MM.1S (cell line): ENCODE measurements around the gene ARPP21.

ENCODE experiments used
- DNase-seq: peaks from one replicate; pipeline ENCODE4 v3.0.0-alpha.2; 2015
- H2AFZ ChIP-seq: fragments of 300-600 bp; sonication (generic); 2 replicates; pipeline ENCODE4 v1.6.0; 2016; ENCODE audit warnings: antibody characterized with exemption, low read length
- H3F3A ChIP-seq: fragments of 300-600 bp; sonication (generic); 2 replicates; pipeline ENCODE4 v1.6.1; 2016; ENCODE audit warnings: mild to moderate bottlenecking, antibody characterized with exemption, low read length, moderate library complexity, mixed read lengths; ENCODE audit not compliant: insufficient read depth
- H3K27ac ChIP-seq: fragments of 300-600 bp; sonication (generic); 2 replicates; pipeline ENCODE4 v1.5.1; 2016; ENCODE audit warnings: mild to moderate bottlenecking, low read length
- H3K27me3 ChIP-seq: fragments of 300-600 bp; sonication (generic); replicated peaks from 2 replicates; pipeline ENCODE4 v1.6.0; 2016; ENCODE audit warnings: low read length; ENCODE audit not compliant: insufficient read depth
- H3K36me3 ChIP-seq: fragments of 300-600 bp; sonication (generic); replicated peaks from 2 replicates; pipeline ENCODE4 v1.6.1; 2016; ENCODE audit warnings: mild to moderate bottlenecking, low read length, mixed read lengths; ENCODE audit not compliant: insufficient read depth
- H3K4me1 ChIP-seq: fragments of 300-600 bp; sonication (generic); 2 replicates; pipeline ENCODE4 v1.6.1; 2016; ENCODE audit warnings: low read length, mixed read lengths
- H3K4me2 ChIP-seq: fragments of 300-600 bp; sonication (generic); 2 replicates; pipeline ENCODE4 v1.6.0; 2016; ENCODE audit warnings: low read depth, low read length
- H3K4me3 ChIP-seq: fragments of 300-600 bp; sonication (generic); 2 replicates; pipeline ENCODE4 v1.5.1; 2016; ENCODE audit warnings: low read length, mixed read lengths
- H3K79me2 ChIP-seq: fragments of 300-600 bp; sonication (generic); 2 replicates; pipeline ENCODE4 v1.6.1; 2016; ENCODE audit warnings: mixed run types, low read length, mixed read lengths
- H3K9ac ChIP-seq: fragments of 300-600 bp; sonication (generic); 2 replicates; pipeline ENCODE4 v1.6.1; 2016; ENCODE audit warnings: low read length, mixed read lengths
- H3K9me2 ChIP-seq: fragments of 300-600 bp; sonication (generic); replicated peaks from 2 replicates; pipeline ENCODE4 v1.6.1; 2016; ENCODE audit warnings: mild to moderate bottlenecking, low read length, mixed read lengths; ENCODE audit not compliant: insufficient read depth
- H3K9me3 ChIP-seq: fragments of 300-600 bp; sonication (generic); replicated peaks from 2 replicates; pipeline ENCODE4 v1.6.1; 2016; ENCODE audit warnings: mild to moderate bottlenecking, low read length, mixed read lengths; ENCODE audit not compliant: insufficient read depth
- H4K20me1 ChIP-seq: fragments of 300-600 bp; sonication (generic); 2 replicates; pipeline ENCODE4 v1.6.1; 2016; ENCODE audit warnings: mild to moderate bottlenecking, low read length, moderate library complexity, mixed read lengths; ENCODE audit not compliant: insufficient read depth
- EZH2 ChIP-seq: fragments of 300-600 bp; sonication (generic); optimal IDR thresholded peaks from 2 replicates; pipeline ENCODE3; 2017; ENCODE audit warnings: low read depth, mild to moderate bottlenecking, antibody characterized with exemption, low read length, mixed read lengths
- EZH2phosphoT487 ChIP-seq: fragments of 300-600 bp; sonication (generic); IDR thresholded peaks from 2 replicates; pipeline ENCODE4 v1.6.1; 2018; ENCODE audit warnings: antibody characterized with exemption, low read length
- TF ChIP-seq, protein P1 (sequence below): fragments of 300-600 bp; sonication (generic); IDR thresholded peaks from 2 replicates; pipeline ENCODE4 v1.5.1; 2016; ENCODE audit warnings: antibody characterized with exemption, low read length, mixed read lengths

ARPP21 gene

GRCh38 chr3:35651426-35651825 lies 12.1 kb downstream of the ARPP21 start:
- no peak for DNase-seq
- no peaks in the 10 kb centered on the region for H3K9me2 ChIP-seq
- H4K20me1 ChIP-seq = no peaks in the 10 kb centered on the region
- H3K9ac ChIP-seq = no peak overlapping the region
- H3K36me3 ChIP-seq = no peaks in the 10 kb centered on the region
- H3F3A ChIP-seq = no peaks in the 10 kb centered on the region
- no peaks in the 10 kb centered on the region for H3K9me3 ChIP-seq
- no peak overlapping the region for H3K27ac ChIP-seq
- TF ChIP-seq, protein P1, sequence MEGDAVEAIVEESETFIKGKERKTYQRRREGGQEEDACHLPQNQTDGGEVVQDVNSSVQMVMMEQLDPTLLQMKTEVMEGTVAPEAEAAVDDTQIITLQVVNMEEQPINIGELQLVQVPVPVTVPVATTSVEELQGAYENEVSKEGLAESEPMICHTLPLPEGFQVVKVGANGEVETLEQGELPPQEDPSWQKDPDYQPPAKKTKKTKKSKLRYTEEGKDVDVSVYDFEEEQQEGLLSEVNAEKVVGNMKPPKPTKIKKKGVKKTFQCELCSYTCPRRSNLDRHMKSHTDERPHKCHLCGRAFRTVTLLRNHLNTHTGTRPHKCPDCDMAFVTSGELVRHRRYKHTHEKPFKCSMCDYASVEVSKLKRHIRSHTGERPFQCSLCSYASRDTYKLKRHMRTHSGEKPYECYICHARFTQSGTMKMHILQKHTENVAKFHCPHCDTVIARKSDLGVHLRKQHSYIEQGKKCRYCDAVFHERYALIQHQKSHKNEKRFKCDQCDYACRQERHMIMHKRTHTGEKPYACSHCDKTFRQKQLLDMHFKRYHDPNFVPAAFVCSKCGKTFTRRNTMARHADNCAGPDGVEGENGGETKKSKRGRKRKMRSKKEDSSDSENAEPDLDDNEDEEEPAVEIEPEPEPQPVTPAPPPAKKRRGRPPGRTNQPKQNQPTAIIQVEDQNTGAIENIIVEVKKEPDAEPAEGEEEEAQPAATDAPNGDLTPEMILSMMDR = no peak
- TF ChIP-seq EZH2 (no peak), EZH2phosphoT487 (no peak)
- H3K4me1 ChIP-seq = no peaks in the 10 kb centered on the region
- H3K4me2 ChIP-seq = no peak overlapping the region
- H3K79me2 ChIP-seq = no peaks in the 10 kb centered on the region
- no peak overlapping the region for H3K4me3 ChIP-seq
- no peak overlapping the region for H2AFZ ChIP-seq
- no peaks in the 10 kb centered on the region for H3K27me3 ChIP-seq

DNA sequence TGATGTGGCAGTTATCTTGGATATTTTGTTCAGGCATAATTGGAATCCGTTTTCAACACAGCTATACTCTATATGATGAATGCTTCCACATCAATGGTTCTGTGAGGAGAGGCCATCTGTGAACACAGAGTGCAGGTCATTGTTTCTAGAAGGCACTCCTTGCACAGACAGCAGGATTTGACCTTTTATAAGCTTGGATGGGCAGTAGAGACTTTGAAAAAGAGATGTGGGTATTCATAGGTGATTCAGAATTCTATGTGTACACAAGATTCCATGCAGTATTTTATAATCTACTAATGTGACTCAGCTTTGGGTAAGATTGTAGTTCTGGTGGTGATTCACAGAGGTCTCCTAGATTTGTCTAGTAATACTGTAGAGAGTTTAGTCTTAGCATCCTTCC lies 12.5 kb downstream of the ARPP21 start:
- Histone ChIP-seq H3K27ac (no peak overlapping the region), H3K9ac (no peak overlapping the region), H3K4me1 (no peaks in the 10 kb centered on the region), H3K9me2 (no peaks in the 10 kb centered on the region), H3K4me3 (no peak overlapping the region), H3F3A (no peaks in the 10 kb centered on the region), H3K36me3 (no peaks in the 10 kb centered on the region), H2AFZ (no peak overlapping the region), H3K4me2 (no peak overlapping the region), H3K79me2 (no peaks in the 10 kb centered on the region), H4K20me1 (no peaks in the 10 kb centered on the region), H3K9me3 (no peaks in the 10 kb centered on the region), H3K27me3 (no peaks in the 10 kb centered on the region)
- DNase-seq = no peak
- TF ChIP-seq EZH2phosphoT487 = no peak
- TF ChIP-seq, protein P1 = no peak
- TF ChIP-seq EZH2 = no peak

DNA sequence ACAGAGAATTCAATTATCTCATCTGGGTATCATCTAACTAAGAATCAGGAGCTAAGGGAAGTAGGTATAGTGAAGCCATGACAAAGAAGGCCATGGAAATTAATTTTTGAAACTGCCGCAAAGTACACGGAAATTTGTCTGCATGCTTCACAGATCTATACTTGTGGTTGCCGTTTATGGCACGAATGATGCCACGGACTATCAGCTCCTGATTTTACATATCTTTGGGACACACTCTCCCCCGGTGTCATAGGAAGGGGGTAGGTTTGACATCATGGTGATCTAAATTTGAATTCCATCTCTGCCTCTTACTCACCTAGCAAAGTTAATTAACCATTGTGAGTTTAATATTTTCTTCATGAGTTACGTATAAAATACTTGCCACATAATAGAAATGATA lies 14.0 kb downstream of the ARPP21 start:
- no peak overlapping the region for H3K4me2 ChIP-seq
- H4K20me1 ChIP-seq = no peaks in the 10 kb centered on the region
- no peak for DNase-seq

More for the DNA sequence above, 14.0 kb downstream of the ARPP21 start:
- H3K27me3 ChIP-seq = no peaks in the 10 kb centered on the region
- no peak overlapping the region for H3K27ac ChIP-seq
- H2AFZ ChIP-seq = no peak overlapping the region
- H3K9ac ChIP-seq = no peak overlapping the region
- TF ChIP-seq, protein P1 = no peak
- TF ChIP-seq EZH2phosphoT487 (no peak), EZH2 (no peak)
- no peaks in the 10 kb centered on the region for H3K9me2 ChIP-seq
- no peaks in the 10 kb centered on the region for H3K4me1 ChIP-seq
- H3K4me3 ChIP-seq = no peak overlapping the region
- no peaks in the 10 kb centered on the region for H3K79me2 ChIP-seq
- H3K9me3 ChIP-seq = no peaks in the 10 kb centered on the region
- no peaks in the 10 kb centered on the region for H3K36me3 ChIP-seq
- H3F3A ChIP-seq = no peaks in the 10 kb centered on the region
